Activated T-cell treated with anti-CD3 and anti-CD28 coated beads for 24 hours (primary cell): ENCODE measurements around the gene RAD51B.

Experiments used
- DNase-seq: peaks from one replicate; pipeline ENCODE4 v3.0.0-alpha.2; 2020; ENCODE audit warnings: low read depth

The RAD51B gene

GRCh38 chr14:68772761-68773381 lies 953.3 kb downstream of the RAD51B start:
- no peak for DNase-seq

- DNase-seq: no peak
These were observed 955.4 kb downstream of the RAD51B start for GRCh38 chr14:68774771-68775613.

- DNase-seq: no peak
These were observed 956.1 kb downstream of the RAD51B start for GRCh38 chr14:68775614-68776126.

GRCh38 chr14:68777644-68778043 lies 958.1 kb downstream of the RAD51B start:
- DNase-seq: no peak
